HT-29 (cell line): Measurements from ENCODE around the gene IMMP2L. TPM values are rescaled to one million over a fixed set of nuclear protein-coding genes. Genes with fewer than 3 reads are reported as not detected.

Experiments
- DNase-seq: peaks from one replicate; pipeline ENCODE4 v3.0.0-alpha.2; 2015; ENCODE audit warnings: low spot score
- total RNA-seq: library from RNA; depleted of rRNA; stranded (reverse); fragments of >200 nt; shearing (Covaris generic); gene quantifications from 2 replicates; pipeline ENCODE4 v1.2.3, GENCODE V29; 2014

IMMP2L gene
- total RNA-seq, 1 experiment from 2014 or later: 8.2 TPM

DNA sequence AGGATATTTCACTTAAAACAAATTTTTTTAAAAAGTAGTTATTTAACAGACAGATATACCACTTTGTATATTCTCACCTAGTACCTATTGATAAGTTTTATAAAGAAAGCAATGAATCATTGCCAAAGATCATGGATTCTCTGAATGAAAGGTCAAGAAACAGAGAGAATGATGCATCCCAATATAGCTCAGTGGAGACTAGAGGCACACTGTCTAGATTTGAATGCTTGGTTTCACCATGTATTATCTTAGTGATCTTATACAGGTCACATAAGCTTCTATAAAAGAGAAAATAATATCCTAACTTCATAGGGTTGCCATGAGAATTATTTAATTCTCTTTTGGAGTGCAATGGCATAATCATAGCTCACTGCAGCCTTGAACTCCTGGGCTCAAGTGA, 558.4 kb downstream of the IMMP2L start:
- DNase-seq: no peak

DNA sequence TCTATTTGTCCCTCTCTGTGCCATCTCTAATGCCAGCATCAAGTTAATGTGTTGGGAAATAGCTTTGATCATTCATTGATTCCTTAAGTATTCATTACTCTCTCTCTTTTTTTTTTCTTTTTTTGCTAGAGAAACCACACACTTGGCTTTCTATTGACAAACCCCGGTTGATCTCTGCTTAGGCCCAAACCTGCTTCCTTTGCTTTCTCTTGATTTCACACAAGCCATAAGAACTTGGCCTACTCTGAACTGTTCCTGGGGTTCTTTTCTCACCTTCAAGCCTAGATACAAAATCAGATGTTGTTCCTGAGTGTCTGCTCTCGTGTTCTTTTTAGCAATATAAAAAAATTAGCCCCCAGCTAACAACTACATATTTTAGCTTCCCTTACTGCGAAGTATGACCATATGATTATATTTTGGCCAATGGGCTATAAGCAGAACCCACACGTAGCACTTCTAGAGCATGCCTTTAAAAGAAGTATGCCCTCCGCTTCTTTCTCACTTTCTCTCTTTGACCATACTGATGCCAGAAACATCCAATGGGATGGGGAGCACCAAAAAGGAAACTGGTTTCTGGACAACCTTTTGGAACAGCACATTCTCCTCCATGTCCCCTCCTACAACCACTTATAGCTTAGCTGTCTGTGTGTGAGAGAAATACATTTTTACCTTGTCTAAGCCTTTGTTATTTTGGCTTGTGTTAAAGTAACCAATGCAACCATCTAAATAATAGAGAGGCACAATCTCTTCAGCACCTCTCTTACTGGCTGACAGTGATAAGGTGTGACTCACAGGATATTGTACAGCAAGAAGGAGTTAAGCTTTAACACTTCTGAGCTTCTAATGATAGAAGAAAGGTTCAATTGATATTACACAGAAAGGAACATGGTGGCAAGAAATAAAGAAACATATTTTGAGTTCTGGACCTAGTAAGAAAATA, 568.0 kb downstream of the IMMP2L start:
- DNase-seq: no peak

DNA sequence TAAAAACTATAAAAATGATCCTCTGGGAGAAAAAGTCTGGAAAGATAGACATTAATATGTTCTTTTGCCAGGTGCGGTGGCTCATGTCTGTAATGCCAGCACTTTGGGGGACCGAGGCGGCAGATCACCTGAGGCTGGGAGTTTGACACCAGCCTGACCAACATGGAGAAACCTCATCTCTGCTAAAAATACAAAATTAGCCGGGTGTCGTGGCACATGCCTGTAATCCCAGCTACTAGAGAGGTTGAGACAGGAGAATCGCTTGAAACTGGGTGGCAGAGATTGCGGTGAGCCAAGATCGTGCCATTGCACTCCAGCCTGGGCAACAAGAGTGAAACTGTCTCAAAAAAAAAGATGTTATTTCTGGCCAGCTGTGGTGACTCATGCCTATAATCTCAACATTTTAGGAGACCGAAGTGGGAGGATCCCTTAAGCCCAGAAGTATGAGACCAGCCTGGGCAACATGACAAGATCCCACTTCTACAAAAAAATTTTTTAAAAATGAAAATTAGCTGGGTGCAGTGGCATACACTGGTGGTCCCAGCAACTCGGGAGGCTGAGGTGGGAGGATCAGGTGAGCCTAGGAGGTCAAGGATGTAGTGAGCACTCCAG, 573.3 kb downstream of the IMMP2L start:
- DNase-seq: no peak

DNA sequence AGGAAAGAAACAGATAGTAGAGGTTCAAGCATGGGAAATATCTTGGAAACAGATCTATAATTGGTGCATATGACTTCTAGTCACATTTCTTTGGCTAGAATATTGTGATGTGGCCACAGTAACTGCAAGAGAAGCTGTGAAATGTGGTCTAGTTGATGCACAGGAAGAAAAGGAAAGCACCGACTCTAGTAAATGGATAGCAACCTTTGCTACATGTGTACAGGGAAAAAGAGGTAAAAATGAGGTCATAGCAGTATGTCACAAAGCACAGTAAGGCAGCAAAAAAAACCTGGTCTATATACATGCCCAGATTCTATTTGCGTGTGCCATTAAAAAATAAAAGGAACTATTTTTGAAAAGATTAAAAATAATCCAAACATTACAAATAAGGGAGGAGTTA, 573.9 kb downstream of the IMMP2L start:
- DNase-seq: no peak

DNA sequence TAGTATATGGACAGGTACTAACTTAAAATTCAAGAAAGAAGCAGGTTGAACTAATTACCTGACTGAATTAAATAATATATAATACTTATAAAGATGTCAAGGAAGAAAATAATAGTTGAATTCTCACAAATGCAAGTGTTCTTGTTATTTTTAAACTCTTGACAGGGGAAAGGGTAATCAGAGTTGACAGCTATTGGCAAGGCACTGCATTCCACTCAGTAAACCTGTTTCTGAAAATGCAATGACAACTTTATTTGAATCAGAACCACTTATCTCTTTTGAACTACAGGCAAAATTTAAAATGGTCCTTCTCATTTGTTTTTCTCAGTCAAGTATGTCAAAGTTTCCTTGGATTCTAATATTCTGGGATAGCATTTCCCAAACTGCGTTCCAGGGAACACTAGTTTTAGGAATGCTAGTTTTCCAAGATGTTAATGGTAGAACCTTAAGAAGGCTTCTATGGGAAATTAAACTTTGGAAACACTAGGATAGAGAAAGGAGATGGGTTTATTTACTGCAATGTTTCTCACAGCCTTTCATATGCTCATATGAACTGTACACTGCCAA, 575.1 kb downstream of the IMMP2L start:
- DNase-seq: no peak

DNA sequence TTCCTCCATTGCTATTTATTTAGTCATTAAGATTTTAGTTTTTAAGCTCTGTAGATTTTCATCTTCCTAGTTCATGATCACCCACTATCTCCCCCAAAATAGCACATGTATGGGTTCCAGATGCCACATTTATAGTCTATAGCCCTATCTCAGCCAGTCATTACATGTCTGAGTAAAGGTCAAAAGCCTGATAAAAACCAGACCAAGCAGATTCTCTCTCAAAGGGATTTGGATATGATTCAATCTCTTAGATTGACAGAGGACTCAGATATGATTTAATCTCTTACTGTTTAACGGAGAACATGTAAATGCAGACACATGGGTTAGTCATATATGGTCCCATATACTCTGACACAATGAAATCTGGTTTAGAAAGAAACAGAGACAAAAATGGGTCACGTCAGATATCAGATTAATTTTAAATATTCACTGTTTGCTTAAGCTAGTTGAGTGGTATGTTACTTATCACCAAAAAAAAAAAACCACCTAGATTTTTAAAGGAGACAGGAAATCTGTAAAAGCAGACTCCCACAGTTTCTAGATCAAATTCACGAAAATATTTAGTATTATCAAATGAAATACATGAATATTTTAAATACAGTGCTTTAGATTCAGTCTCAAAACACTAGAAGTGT, 578.4 kb downstream of the IMMP2L start:
- DNase-seq: no peak

DNA sequence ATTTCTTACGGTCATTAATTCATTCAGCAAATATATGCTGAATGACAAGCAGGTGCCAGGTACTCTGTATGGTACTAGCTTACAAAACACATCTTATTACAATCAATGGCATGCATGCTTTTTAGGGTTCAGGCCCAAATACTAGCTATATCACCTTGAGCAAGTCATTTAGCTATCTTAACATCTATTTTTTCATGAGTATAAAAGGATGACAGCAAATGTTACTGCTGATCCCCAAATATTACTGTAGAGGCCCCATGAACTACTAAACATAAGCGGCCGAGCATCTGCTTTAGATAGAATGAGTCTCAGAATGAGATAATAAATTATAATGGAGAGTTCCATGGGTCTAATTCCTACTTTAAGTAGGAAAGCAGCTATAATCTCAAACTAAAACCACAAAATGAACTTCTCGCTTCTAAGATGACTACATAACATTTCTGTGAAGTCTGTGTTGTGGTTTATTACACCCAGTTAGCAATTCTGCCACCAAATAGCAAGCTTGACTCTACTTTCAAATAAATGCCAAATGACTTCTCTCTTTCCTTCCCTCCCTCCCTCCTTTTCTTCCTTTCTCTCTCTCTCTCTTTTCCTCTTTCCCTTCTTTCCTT, 585.1 kb downstream of the IMMP2L start:
- no peak for DNase-seq

DNA sequence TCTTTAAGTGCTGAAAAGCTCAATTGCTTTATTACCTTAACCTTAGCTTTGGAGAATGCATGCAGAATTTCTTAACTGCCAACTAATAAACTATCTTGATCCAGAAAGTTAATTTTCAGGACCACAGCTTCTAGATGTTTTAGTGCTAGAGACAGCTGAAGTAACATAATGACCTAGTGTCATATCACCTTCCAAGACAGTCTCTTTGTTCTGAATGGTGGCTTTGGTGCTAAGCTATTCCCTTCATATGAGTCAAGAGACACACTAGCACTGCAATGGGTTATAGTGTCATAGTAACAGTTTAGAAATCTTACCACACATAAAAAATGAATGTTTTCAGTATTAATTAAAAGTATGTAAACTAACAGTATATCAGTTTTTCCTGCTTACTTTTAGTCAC, 586.8 kb downstream of the IMMP2L start:
- DNase-seq: no peak

DNA sequence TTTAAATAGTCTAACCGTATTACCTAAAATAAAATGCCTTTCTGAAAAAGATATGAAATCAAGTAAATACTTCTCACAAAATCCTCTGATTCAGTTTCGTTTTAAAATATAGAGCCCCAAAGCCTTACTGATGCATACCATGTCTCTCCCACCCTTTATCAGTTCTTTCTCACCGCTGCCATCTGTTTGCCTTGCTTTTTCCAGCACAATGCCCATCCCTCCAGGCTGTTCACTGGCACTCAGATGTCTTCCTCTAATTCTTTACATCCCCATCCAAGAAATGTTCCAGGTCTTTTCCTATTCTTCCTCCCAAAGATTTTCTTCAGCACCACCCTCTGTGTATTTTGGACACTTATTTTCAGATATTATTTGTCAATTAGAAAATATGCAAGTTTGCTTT, 587.9 kb downstream of the IMMP2L start:
- DNase-seq: no peak

DNA sequence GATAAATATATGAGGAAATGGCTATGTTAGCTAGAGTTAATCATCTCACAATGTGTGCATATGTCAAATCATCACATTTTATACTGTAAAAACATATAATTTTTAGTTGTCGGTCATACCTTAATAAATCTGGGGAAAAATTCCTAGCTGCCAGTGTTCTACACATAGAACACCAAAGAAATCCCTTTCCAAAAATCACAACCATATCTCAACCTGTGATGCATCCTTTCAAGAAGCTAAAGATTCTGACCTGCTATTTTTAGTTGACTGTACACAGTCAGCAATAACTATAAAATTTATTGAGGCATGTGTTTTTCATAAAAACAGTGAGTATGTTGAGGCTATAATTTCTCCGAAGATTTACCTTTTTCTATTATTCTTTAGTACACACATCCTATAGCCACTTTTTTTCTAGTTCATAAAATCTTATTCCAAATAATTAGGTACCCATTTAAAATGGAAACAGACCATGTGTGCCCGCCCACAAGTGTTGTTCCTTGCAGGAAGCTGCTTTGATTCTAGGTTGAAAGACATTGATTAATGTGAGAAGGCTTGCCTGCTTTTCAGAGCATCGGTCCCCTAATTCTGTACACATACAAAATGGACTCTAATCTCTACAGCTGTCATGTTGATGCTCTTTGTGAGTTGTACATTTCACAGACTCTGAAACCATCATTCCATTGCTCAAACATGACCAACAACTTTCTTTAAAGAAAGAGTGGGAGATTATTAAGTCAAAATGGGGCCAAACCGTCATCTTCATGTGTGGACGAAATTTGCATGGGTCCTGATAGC, 588.9 kb downstream of the IMMP2L start:
- no peak for DNase-seq

DNA sequence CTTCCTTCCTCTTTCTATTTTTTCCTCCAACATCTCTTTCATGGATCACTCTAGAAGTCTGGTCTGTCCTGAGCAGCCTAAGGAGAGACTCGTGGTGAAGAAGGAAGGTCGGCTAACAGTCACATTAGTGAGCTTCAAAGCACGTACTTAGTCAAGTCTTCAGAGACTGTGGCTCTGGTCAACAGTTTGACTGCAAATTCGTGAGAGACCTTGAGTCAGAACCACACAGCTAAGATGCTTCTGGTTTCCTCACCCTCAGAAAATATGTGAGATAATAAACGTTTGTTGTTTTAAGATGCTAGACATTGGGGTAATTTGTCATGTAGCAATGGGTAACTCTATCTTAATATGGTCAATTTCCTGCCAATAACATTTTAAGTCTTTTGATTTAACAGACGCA, 597.5 kb downstream of the IMMP2L start:
- DNase-seq: no peak

DNA sequence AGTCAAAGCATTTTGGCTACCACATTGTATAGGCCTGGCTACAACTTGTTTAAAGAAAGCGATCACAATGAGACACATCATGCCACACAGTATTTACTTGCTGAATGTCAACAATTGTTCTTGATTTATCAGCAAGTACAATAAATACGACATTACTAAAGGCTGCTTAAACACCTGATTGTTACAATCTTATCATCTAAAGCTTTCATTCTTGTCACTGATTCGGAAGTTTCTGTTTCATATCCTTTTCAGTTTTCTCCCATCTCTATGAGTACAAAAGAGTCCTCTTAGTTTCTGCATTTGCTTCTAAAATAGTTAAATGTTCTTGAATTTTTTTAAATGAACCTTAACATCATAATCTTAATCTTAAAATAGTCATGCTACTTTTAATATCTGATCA, 599.5 kb downstream of the IMMP2L start:
- DNase-seq: no peak

DNA sequence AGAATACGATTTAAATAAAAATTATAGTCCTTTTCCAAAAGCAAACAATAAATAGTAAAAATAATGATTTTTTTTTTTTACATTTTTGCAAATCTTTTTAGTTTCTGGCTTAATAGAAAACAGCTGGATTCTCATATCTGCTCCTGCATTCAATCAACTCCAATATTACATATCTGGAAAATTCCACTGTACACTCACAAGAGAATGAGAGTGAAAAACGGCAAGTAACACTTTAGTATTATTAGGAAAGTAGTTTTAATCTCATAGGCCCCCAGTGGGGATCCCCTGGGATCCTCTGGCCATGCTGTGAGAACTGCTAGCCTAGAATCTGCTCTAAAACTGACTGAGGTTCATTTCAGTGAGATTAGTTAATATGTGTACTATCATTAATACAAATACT, 599.9 kb downstream of the IMMP2L start:
- no peak for DNase-seq

DNA sequence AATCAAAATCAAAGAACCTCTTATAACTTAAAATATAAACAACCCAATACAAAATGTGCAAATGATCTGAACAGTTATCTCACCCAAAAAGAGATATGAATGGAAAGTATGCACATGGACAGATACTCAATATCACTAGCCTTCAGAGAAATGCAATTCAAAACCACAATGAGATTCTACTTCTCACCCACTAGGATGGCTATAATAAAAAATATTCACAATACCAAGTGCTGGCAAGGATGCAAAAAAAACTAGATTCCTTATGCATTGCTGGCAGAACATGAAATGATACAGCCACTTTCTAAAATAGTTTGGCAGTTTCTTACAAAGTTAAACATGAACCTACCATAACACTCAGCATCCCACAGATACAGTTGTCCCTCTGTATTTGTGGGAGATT, 601.5 kb downstream of the IMMP2L start:
- no peak for DNase-seq

DNA sequence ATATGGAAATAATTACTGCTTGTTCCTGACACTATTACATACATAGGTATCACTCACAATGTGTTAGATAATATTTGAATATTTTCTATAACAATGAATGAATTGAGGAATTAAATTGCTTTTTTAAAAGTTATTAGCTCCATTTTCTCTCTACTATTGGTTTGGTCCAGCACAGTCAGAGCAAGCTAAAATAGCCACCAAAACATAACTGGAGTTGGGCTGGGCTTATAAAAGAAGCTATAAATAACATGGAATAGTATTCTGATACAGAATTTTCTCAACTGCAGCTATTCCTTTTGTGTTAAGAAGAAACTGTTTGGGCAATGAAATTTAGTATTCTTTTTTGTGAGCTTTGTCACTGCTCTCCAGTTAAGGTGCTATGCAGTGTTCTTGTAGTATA, 614.0 kb downstream of the IMMP2L start:
- no peak for DNase-seq

DNA sequence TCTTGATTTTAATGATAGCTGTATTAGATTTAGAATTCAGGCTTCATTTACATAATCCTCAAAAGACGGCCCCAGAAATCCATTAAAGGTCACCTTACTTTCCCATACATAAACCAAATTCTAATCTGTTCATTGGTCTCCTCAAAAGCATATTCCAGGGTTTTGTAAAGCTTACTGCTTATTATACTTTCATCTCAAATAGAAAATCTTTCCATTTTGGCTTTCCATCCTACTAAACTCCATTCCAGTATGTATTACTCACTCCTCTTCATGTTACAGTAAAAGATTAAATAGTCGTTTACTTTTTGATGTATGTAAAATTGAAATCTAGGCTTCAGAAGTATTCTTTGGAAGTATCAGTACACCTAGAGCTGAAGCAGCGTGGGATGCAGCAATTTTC, 614.9 kb downstream of the IMMP2L start:
- DNase-seq: no peak

DNA sequence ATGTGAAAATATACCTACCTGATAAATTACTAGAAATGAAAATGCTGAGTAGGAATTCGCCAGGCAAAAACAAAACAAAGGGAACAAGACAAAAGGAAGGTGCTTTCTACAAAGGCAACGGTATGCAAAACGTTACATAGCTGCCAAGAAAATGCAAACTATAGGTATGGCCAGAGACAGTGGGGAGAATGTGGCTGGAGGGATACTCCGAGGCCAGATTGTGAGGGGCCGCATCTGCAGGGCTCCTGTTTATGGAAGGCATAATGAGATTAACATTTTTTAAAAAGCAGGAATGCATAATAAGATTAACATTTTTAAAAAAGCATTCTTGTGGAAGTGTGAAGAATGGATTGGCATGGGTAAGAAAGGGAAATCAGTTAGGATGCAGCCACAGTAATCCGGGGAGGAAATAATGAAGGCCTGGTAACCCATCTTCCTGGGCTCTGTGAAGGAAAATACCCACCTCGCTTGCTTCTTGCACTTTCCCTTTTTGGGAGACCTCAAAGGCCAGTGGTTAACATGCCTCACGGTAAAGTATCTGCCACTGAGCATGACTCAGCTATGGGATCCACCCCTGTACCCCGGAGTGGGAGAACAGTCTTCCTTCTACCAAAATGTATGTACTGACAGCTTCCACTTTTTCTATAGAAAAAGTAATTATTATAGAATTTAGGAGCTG, 617.2 kb downstream of the IMMP2L start:
- DNase-seq: no peak

DNA sequence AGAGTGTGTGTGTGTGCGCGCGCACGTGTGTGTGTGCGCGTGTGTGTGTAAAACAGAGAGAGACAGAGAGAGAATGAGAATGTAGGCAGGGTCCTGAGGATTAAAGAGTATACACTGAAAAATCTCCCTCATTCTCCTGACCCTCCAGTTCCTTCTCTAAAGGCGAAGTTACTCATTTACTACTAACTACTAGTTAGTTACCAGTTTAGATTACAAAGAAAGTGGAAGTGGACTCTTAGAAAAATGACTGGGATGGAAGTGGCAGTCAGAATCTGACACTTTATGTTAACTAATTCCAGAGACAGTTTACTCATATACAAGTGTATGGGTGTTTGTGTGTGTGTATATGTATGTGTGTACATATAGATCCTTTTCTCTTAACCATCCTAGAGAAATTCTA, 617.8 kb downstream of the IMMP2L start:
- no peak for DNase-seq

DNA sequence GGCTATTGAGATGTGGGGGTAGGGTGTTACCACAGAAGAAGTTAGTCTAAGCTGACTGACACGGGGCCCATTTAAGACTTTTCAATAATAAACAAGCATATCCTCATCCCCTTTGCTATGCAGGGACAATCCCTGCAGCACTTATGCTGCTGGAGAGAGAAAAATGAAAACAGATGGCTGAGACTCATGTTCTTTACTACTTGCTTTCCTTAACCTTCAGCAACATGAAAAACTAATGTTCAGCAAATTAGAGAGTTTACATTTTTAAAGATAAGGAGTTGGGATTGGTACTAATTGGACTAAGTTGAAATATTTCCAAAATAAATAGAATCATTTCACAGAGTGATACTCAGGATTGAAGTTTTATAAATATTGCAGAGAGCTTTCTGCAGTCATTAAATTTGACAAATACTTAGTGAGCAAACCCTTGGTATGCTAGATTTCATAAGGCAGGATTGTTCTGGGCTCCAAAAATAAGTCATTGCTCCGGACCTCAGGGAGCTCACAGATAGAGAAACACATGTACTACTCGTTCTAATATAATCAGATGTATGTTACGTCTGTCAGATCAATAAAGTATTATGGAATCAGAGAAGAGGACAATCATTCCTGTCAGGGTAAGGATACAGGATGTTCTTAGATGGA, 618.5 kb downstream of the IMMP2L start:
- DNase-seq: no peak

DNA sequence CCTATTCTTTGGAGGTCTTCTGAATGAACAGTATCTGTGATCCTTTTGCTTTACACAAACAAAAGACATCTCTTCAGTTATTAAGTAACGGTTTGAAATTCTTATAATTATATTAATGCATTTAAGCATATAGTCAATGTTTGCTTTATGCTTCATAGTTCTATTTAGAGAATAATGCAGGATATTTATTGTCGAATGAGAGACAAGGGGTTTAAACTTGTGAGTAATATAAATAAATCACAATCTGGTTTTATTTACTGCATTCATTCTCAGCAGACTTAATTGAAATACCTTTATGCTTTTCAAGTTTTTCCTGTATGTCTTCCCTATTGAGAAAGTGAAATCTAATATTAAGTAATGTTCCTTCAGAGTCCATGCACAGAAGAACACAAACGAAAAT, 620.9 kb downstream of the IMMP2L start:
- no peak for DNase-seq
